ENCODE results near the gene HLA-DRA.

DNA sequence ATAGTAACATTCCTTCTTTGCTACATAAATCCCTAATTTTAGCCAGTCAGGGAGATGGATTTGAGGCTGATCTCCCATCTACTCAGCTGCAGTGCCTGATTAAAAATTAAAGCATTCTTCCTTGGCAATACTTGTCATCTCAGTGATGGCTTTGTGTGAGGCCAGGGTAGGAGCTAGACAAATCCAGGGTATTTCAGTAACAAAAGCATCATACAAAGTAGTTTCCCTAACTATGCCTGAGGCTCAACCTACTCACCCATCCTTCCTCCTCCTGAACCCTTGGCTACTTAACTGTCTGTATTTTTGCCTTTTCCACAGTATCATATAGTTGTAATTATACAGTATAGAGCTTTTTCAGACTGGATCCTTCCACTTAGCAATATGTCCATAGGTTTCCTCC lies 52.7 kb downstream of the HLA-DRA start:
- TF ChIP-seq CTCF (IDR thresholded peaks at IDR 0.05) (no peak), EZH2 (IDR thresholded peaks at IDR 0.05; ENCODE audit: borderline replicate concordance, insufficient read depth, low read depth, low read length, poor library complexity, severe bottlenecking) (no peak)
